ENCODE results near the gene TLX1. TPM values are rescaled to one million over a fixed set of nuclear protein-coding genes. Genes with fewer than 3 reads are reported as not detected.
A peak's percentile ranks its signal among the peaks of the same experiment; 100 is the strongest.

The TLX1 gene
- polyA plus RNA-seq, 1 donor (not counting 4 experiments of a cell fraction or from before 2014, with no cell fraction given): not detected

DNA sequence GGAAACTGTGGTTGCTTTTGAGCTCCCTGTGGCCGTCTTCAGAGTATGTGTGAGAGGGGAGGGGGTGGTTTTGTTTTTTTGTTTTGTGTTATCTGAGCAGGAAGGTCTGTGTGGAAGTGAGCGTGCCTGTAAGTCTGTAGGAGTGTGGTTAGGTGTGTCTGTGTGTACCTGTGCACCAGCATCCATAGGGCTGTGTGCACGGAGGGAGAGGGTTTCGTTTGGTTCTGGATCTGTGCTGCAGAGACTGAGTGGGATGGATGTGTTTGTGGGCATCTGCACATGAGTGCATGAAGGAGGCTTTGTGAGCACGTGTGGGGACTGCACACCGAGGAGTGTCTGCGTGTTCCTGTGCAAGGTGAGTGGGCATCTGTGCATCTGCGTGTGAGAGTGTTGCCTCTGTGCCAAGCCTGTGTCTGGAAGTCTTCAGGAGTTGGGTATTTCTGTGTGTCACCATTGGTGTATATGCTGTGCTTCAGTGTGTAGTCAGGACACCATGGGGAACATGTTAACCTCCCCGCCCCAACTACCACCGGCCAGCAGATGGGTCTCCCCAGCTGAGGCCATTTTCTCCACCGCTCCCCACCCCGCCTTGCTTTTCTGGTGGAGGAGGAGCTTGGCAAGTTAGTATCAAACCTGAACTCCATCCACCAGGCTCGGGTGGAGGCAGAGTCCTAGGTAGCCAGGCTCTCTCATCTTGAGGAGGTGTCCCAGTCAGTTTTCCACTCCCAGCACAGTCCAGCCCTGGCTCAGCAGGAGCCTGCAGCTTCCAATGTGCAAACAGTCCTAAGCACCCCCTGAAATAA is 7.1 kb upstream of the TLX1 start:
- no peak for DNase-seq (ENCODE audit: low read depth, low spot score)
- dilution Hi-C loops (cut with MboI; ENCODE audit: extremely low pct_ligation_motif_present, low sequenced_read_pairs): no loop called here
- TF ChIP-seq, protein P1, sequence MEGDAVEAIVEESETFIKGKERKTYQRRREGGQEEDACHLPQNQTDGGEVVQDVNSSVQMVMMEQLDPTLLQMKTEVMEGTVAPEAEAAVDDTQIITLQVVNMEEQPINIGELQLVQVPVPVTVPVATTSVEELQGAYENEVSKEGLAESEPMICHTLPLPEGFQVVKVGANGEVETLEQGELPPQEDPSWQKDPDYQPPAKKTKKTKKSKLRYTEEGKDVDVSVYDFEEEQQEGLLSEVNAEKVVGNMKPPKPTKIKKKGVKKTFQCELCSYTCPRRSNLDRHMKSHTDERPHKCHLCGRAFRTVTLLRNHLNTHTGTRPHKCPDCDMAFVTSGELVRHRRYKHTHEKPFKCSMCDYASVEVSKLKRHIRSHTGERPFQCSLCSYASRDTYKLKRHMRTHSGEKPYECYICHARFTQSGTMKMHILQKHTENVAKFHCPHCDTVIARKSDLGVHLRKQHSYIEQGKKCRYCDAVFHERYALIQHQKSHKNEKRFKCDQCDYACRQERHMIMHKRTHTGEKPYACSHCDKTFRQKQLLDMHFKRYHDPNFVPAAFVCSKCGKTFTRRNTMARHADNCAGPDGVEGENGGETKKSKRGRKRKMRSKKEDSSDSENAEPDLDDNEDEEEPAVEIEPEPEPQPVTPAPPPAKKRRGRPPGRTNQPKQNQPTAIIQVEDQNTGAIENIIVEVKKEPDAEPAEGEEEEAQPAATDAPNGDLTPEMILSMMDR (optimal IDR thresholded peaks at IDR 0.05 in 1 of 3, IDR thresholded peaks at IDR 0.05 in 1 of 3, conservative IDR thresholded peaks at IDR 0.05 in 1 of 3; ENCODE audit: extremely low read depth in 1 of 3, insufficient read depth in 2 of 3, low read length in 3 of 3): no peak
- TF ChIP-seq EZH2 (IDR thresholded peaks at IDR 0.05; ENCODE audit: low read length): peak; percentile 93
- Histone ChIP-seq H3K27me3 (ENCODE audit: control insufficient read depth, extremely low read depth, insufficient read depth, low read length) (peaks cover 82% of the 10 kb centered on the region), H3K9me3 (ENCODE audit: control insufficient read depth, low read depth, low read length) (no peaks in the 10 kb centered on the region), H4K20me1 (ENCODE audit: control insufficient read depth, extremely low read depth, insufficient read depth, low read length) (peaks cover 3% of the 10 kb centered on the region), H3K4me2 (ENCODE audit: control insufficient read depth, extremely low read depth, insufficient read depth, low read depth, low read length) (no peak overlapping the region), H2AFZ (ENCODE audit: control insufficient read depth, low read length) (no peak overlapping the region), H3K4me1 (ENCODE audit: control insufficient read depth, extremely low read depth, insufficient read depth, low read length) (peaks cover 6% of the 10 kb centered on the region), H3K27ac (ENCODE audit: control insufficient read depth, insufficient read depth, low read length) (no peak overlapping the region), H3K36me3 (ENCODE audit: control insufficient read depth in 2 of 2, extremely low read depth in 1 of 2, insufficient read depth in 2 of 2, low read length in 2 of 2) (no peaks in the 10 kb centered on the region), H3K9me1 (ENCODE audit: control insufficient read depth, extremely low read depth, insufficient read depth, low read length) (no peaks in the 10 kb centered on the region), H3K4me3 (ENCODE audit: control insufficient read depth in 2 of 3, extremely low read depth in 1 of 3, insufficient read depth in 2 of 3, low read depth in 1 of 3, low read length in 3 of 3) (no peak overlapping the region), H3K9ac (ENCODE audit: control insufficient read depth, extremely low read depth, insufficient read depth, low read length) (no peak overlapping the region), H3K79me2 (ENCODE audit: control insufficient read depth, insufficient read depth, low read length) (no peaks in the 10 kb centered on the region)
- FAIRE-seq: no peak

DNA sequence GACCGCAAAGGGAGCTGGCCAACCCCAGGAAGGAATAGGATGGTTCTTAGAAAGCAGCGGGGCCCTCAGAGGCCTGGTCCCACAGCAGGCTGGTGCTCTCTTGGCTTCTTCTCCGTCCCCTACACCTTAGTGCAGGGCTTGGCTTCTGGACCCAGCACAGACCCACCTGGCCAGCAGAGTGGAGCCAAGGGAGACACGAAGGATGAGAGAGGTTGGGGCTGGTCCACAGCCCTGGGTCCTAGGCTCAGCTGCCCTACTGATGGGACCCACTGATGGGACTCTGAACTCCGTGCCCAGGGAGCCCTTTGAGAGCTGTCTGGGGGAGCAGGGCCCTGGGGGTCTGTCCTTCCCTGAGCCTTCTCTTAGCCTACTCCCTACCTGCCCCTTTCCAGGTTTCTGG is 6.2 kb upstream of the TLX1 start:
- Histone ChIP-seq H3K27me3 (ENCODE audit: control insufficient read depth, extremely low read depth, insufficient read depth, low read length) (peaks cover 89% of the 10 kb centered on the region), H3K79me2 (ENCODE audit: control insufficient read depth, insufficient read depth, low read length) (no peaks in the 10 kb centered on the region), H3K9me1 (ENCODE audit: control insufficient read depth, extremely low read depth, insufficient read depth, low read length) (no peaks in the 10 kb centered on the region), H3K4me3 (ENCODE audit: control insufficient read depth in 2 of 3, extremely low read depth in 1 of 3, insufficient read depth in 2 of 3, low read depth in 1 of 3, low read length in 3 of 3) (no peak overlapping the region), H3K4me2 (ENCODE audit: control insufficient read depth, extremely low read depth, insufficient read depth, low read depth, low read length) (no peak overlapping the region), H3K4me1 (ENCODE audit: control insufficient read depth, extremely low read depth, insufficient read depth, low read length) (peaks cover 4% of the 10 kb centered on the region), H3K27ac (ENCODE audit: control insufficient read depth, insufficient read depth, low read length) (no peak overlapping the region), H3K36me3 (ENCODE audit: control insufficient read depth in 2 of 2, extremely low read depth in 1 of 2, insufficient read depth in 2 of 2, low read length in 2 of 2) (no peaks in the 10 kb centered on the region), H2AFZ (ENCODE audit: control insufficient read depth, low read length) (no peak overlapping the region), H3K9ac (ENCODE audit: control insufficient read depth, extremely low read depth, insufficient read depth, low read length) (no peak overlapping the region), H4K20me1 (ENCODE audit: control insufficient read depth, extremely low read depth, insufficient read depth, low read length) (peaks cover 3% of the 10 kb centered on the region), H3K9me3 (ENCODE audit: control insufficient read depth, low read depth, low read length) (no peaks in the 10 kb centered on the region)
- TF ChIP-seq, protein P1 (optimal IDR thresholded peaks at IDR 0.05 in 1 of 3, IDR thresholded peaks at IDR 0.05 in 1 of 3, conservative IDR thresholded peaks at IDR 0.05 in 1 of 3; ENCODE audit: extremely low read depth in 1 of 3, insufficient read depth in 2 of 3, low read length in 3 of 3): no peak
- no peak for TF ChIP-seq EZH2 (IDR thresholded peaks at IDR 0.05; ENCODE audit: low read length)
- DNase-seq (ENCODE audit: low read depth, low spot score) (no peak), FAIRE-seq (no peak)
- dilution Hi-C loops (cut with MboI; ENCODE audit: extremely low pct_ligation_motif_present, low sequenced_read_pairs): no loop called here

All from keratinocyte (primary cell).